ENCODE measurements around the gene ANKRD60. TPM values are rescaled to one million over a fixed set of nuclear protein-coding genes. Genes with fewer than 3 reads are reported as not detected.

Gene ANKRD60
- total RNA-seq, 2 donors from 2014 or later: not detected

- H3K27ac Mint-ChIP-seq: peak overlapping the region; percentile 51
- peaks cover 22% of the 10 kb centered on the region for H3K4me1 Mint-ChIP-seq
- H3K36me3 Mint-ChIP-seq (ENCODE audit: low read depth): peaks cover 15% of the 10 kb centered on the region
- no peaks in the 10 kb centered on the region for H3K9me3 Mint-ChIP-seq
- ATAC-seq (replicated peaks): no peak
- no peaks in the 10 kb centered on the region for H3K27me3 Mint-ChIP-seq
- no peak overlapping the region for H3K4me3 Mint-ChIP-seq
Observed at GRCh38 chr20:58254890-58255289, 26.4 kb upstream of the ANKRD60 start.

GRCh38 chr20:58251979-58252591 is 23.6 kb upstream of the ANKRD60 start:
- no peaks in the 10 kb centered on the region for H3K27me3 Mint-ChIP-seq
- peaks cover 17% of the 10 kb centered on the region for H3K4me1 Mint-ChIP-seq
- peak overlapping the region; percentile 25 for H3K4me3 Mint-ChIP-seq
- peaks cover 39% of the 10 kb centered on the region for H3K36me3 Mint-ChIP-seq (ENCODE audit: low read depth)
- peak; percentile 94 for ATAC-seq (replicated peaks)
- H3K9me3 Mint-ChIP-seq: no peaks in the 10 kb centered on the region
- H3K27ac Mint-ChIP-seq: peak overlapping the region; percentile 63

DNA sequence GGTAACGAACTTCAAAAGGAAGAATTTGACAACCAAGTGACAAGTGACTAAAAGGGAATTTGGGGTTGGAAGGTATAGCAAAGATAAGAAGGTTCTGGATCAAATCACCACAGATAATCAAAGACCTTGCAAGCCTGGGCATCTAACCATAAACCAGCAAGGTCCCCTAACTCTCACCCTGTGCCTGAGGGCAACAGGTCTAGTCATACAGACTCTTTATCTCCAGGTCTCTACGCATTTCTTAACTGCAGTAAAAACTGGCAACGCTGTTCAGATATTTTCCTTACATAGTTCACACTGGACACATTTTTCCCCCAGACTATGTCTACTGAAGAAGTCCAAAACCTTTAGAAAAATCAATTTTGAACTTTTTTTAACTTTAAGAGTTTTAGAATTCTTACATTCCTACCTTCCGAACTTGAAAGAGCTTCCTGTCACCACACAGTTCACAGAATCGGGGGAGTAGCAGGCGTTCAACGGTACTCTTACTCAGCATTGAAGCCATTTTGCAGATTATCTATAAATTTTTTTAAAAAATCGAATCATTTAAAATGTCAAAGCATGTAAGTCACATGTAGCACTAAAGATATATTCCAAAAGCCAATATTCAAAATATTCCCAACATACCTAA is 23.0 kb upstream of the ANKRD60 start:
- no peak for ATAC-seq (replicated peaks)
- Mint-ChIP-seq H3K9me3 (no peaks in the 10 kb centered on the region), H3K36me3 (ENCODE audit: low read depth) (peaks cover 45% of the 10 kb centered on the region), H3K4me1 (peaks cover 12% of the 10 kb centered on the region), H3K27me3 (no peaks in the 10 kb centered on the region), H3K27ac (no peak overlapping the region), H3K4me3 (no peak overlapping the region)

GRCh38 chr20:58246346-58246745 is 17.9 kb upstream of the ANKRD60 start:
- Mint-ChIP-seq H3K36me3 (ENCODE audit: low read depth) (peaks cover 84% of the 10 kb centered on the region), H3K27ac (no peak overlapping the region)

DNA sequence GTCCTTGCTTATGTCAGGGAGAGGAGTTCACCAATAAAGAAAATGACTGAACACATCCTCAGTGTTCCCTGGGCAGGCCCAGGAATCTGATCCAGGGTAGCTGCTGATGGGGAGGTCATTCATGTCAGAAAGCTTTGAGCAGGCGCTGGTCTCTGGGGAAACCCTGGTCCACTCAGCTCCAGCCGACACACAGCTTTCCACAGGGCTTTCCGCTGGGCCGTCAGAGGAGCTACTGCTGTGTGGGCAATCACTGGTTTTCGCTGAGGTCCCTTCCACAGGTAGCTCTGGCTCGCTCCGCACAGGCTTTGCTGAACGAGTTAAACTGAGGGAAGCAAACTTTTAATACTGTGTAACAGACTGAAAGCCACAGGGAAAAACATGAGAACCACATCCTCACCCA is 17.5 kb upstream of the ANKRD60 start:
- ATAC-seq (replicated peaks): no peak
- H3K27ac Mint-ChIP-seq: no peak overlapping the region
- no peaks in the 10 kb centered on the region for H3K27me3 Mint-ChIP-seq
- H3K4me3 Mint-ChIP-seq: no peak overlapping the region
- H3K9me3 Mint-ChIP-seq: no peaks in the 10 kb centered on the region
- peaks cover 7% of the 10 kb centered on the region for H3K4me1 Mint-ChIP-seq
- peaks cover 84% of the 10 kb centered on the region for H3K36me3 Mint-ChIP-seq (ENCODE audit: low read depth)

More at GRCh38 chr20:58246346-58246745, 17.9 kb upstream of the ANKRD60 start:
- no peak for ATAC-seq (replicated peaks)
- no peaks in the 10 kb centered on the region for H3K27me3 Mint-ChIP-seq
- H3K4me3 Mint-ChIP-seq: no peak overlapping the region
- H3K9me3 Mint-ChIP-seq: no peaks in the 10 kb centered on the region
- peaks cover 7% of the 10 kb centered on the region for H3K4me1 Mint-ChIP-seq

DNA sequence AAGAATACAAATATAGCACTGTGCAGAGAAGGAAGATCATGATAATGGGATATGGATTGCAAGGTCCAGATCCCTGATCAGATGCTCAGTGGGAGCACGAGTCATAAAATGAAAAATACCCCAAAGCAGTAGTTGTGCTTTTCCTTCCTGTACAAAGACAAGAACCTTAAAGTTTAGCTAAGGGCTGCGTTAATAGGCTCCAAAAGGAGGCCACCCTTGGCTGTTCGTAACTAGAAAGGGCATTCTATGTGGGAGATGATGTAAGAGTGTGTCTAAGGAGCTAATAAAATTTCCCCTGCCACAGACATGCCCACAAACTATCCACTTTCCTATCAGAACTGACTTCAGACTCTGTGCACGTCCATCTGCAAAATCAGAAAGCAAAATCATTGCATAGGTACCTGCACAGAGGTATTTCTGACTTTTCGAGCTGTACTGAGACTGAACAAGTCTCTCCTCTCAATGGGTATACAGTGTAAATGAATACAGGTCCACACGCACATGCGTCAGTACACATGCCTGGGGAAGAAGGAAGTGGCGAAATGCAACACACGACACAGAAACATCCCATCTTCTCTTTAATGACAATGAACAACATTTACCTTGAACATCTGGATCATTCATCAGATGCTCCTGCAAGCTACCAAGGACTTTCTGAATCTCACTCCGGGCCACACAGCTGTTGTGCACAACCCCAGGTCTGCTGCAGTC is 16.9 kb upstream of the ANKRD60 start:
- no peak for ATAC-seq (replicated peaks)
- H3K9me3 Mint-ChIP-seq: no peaks in the 10 kb centered on the region
- peaks cover 81% of the 10 kb centered on the region for H3K36me3 Mint-ChIP-seq (ENCODE audit: low read depth)
- H3K27me3 Mint-ChIP-seq: no peaks in the 10 kb centered on the region
- H3K27ac Mint-ChIP-seq: no peak overlapping the region
- peaks cover 6% of the 10 kb centered on the region for H3K4me1 Mint-ChIP-seq
- no peak overlapping the region for H3K4me3 Mint-ChIP-seq

DNA sequence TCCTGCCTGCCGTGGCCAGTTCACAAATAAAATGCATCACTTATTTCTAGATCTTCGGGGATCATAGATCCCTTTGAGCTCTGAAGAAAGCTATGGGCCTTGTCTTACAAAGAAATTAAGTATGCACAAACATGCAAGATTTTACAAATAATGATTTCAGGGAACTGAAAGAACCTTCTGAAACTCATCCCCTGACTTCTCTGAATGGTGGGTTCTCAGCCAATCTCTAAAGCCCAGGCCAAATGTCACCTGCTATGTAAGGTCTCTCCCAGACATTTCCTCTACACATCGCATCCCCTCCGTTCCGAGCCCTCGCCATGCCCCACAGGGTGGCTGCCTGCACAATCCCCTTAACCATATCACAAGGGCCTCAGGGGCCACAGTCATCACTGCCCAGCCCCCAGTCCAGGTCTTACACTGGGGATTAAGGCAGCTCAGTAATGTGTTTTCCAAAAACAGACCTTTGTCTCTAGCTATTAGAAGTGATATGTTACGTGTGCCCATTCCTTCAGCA is 16.1 kb upstream of the ANKRD60 start:
- H3K36me3 Mint-ChIP-seq (ENCODE audit: low read depth): peaks cover 77% of the 10 kb centered on the region
- no peak overlapping the region for H3K4me3 Mint-ChIP-seq
- H3K27ac Mint-ChIP-seq: peak overlapping the region; percentile 18
- ATAC-seq (replicated peaks): no peak
- no peaks in the 10 kb centered on the region for H3K4me1 Mint-ChIP-seq
- H3K27me3 Mint-ChIP-seq: no peaks in the 10 kb centered on the region
- no peaks in the 10 kb centered on the region for H3K9me3 Mint-ChIP-seq

GRCh38 chr20:58243653-58244410 is 15.4 kb upstream of the ANKRD60 start:
- peak; percentile 37 for ATAC-seq (replicated peaks)
- Mint-ChIP-seq H3K9me3 (no peaks in the 10 kb centered on the region), H3K27me3 (no peaks in the 10 kb centered on the region), H3K27ac (peak overlapping the region; percentile 18), H3K4me3 (no peak overlapping the region), H3K36me3 (ENCODE audit: low read depth) (peaks cover 76% of the 10 kb centered on the region), H3K4me1 (no peaks in the 10 kb centered on the region)

DNA sequence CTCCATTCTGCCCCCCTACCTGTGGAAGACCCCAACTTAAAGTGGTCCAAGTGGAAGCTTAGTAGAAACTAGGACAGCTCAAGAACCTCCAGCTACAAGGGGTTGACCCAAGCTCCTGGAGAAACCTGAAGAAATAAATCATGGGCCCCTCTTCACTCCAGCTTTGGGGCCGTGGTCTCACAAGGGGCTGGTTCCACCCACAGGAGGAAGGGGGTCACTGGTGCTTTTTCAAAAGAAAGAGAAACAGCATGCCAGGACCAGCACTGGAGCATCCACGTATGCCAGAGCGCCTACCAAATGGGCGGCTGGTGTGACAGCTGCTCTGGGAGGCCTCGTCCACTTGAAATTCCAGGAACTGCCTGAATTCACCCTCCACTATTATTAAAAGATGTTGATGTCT is 14.4 kb upstream of the ANKRD60 start:
- no peaks in the 10 kb centered on the region for H3K9me3 Mint-ChIP-seq
- H3K27me3 Mint-ChIP-seq: no peaks in the 10 kb centered on the region
- ATAC-seq (replicated peaks): no peak
- H3K27ac Mint-ChIP-seq: no peak overlapping the region
- H3K4me1 Mint-ChIP-seq: peaks cover under 1% of the 10 kb centered on the region
- peaks cover 66% of the 10 kb centered on the region for H3K36me3 Mint-ChIP-seq (ENCODE audit: low read depth)
- no peak overlapping the region for H3K4me3 Mint-ChIP-seq

GRCh38 chr20:58241766-58242465 is 13.5 kb upstream of the ANKRD60 start:
- H3K27me3 Mint-ChIP-seq: no peaks in the 10 kb centered on the region
- no peak overlapping the region for H3K27ac Mint-ChIP-seq
- no peak overlapping the region for H3K4me3 Mint-ChIP-seq
- peaks cover 9% of the 10 kb centered on the region for H3K4me1 Mint-ChIP-seq
- peaks cover 57% of the 10 kb centered on the region for H3K36me3 Mint-ChIP-seq (ENCODE audit: low read depth)
- H3K9me3 Mint-ChIP-seq: no peaks in the 10 kb centered on the region
- no peak for ATAC-seq (replicated peaks)

GRCh38 chr20:58240471-58240870 is 12.0 kb upstream of the ANKRD60 start:
- Mint-ChIP-seq H3K9me3 (no peaks in the 10 kb centered on the region), H3K4me1 (peaks cover 9% of the 10 kb centered on the region), H3K27me3 (no peaks in the 10 kb centered on the region), H3K36me3 (ENCODE audit: low read depth) (peaks cover 43% of the 10 kb centered on the region), H3K4me3 (no peak overlapping the region), H3K27ac (no peak overlapping the region)
- no peak for ATAC-seq (replicated peaks)

- Mint-ChIP-seq H3K27me3 (no peaks in the 10 kb centered on the region), H3K4me3 (no peak overlapping the region), H3K4me1 (peaks cover 16% of the 10 kb centered on the region), H3K9me3 (no peaks in the 10 kb centered on the region), H3K36me3 (ENCODE audit: low read depth) (peaks cover 41% of the 10 kb centered on the region), H3K27ac (no peak overlapping the region)
- ATAC-seq (replicated peaks): no peak
Observed at GRCh38 chr20:58239216-58239615, 10.8 kb upstream of the ANKRD60 start.

DNA sequence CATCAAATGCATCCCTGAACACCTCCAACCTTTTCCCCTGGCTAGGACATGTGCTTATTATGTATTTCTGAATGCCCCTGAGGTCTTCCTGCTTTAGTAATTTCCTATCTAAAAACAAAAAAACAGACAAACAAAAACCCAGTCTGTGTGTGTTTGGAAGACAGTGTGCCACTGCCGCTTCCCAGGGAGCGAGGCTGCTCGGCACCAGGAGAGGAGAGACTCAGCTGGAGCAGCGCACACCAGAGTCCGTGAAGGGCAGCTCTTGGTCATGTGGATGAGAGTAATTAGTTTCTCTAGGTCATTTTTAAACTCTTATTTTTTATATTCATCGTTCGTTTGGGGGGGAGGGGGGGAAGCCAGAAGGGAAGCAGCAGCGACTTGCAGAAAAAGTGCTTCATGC is 10.0 kb upstream of the ANKRD60 start:
- ATAC-seq (replicated peaks): no peak
- Mint-ChIP-seq H3K27me3 (no peaks in the 10 kb centered on the region), H3K4me3 (no peak overlapping the region), H3K27ac (no peak overlapping the region), H3K36me3 (ENCODE audit: low read depth) (peaks cover 40% of the 10 kb centered on the region), H3K9me3 (no peaks in the 10 kb centered on the region), H3K4me1 (peaks cover 16% of the 10 kb centered on the region)

Measured in activated T-helper 17 cell treated with anti-CD3 and anti-CD28 coated beads, Interleukin-2, amount 50 U/mL, for 72 hours (primary cell).